Activated T-helper 17 cell treated with anti-CD3 and anti-CD28 coated beads, Interleukin-2, amount 50 U/mL, for 72 hours (primary cell): ENCODE measurements around the gene ACOT13. TPM values are rescaled to one million over a fixed set of nuclear protein-coding genes. Genes with fewer than 3 reads are reported as not detected.
A peak's percentile ranks its signal among the peaks of the same experiment; 100 is the strongest.
"Not testable (repeated sequence)": the region's sequence is repeated elsewhere in the genome, so short reads cannot be mapped to it uniquely, and the experiment has no call there.

Experiments used
- ATAC-seq: fragments of 150-1000 bp; cut with Tn5 transposase; replicated peaks from 2 replicates; pipeline ENCODE4 v1.10.0; 2021; ENCODE audit warnings: mild to moderate bottlenecking, moderate library complexity
- H3K27ac Mint-ChIP-seq: one replicate; pipeline ENCODE4 v1.8.0; 2022; ENCODE audit warnings: mixed read lengths
- H3K27me3 Mint-ChIP-seq: one replicate; pipeline ENCODE4 v1.8.0; 2022; ENCODE audit warnings: mixed read lengths
- H3K36me3 Mint-ChIP-seq: one replicate; pipeline ENCODE4 v1.8.0; 2022; ENCODE audit warnings: low read depth, mild to moderate bottlenecking, mixed read lengths
- H3K4me1 Mint-ChIP-seq: one replicate; pipeline ENCODE4 v1.8.0; 2022; ENCODE audit warnings: mixed read lengths
- H3K4me3 Mint-ChIP-seq: one replicate; pipeline ENCODE4 v1.8.0; 2022; ENCODE audit warnings: mild to moderate bottlenecking, mixed read lengths
- H3K9me3 Mint-ChIP-seq: one replicate; pipeline ENCODE4 v1.8.0; 2022; ENCODE audit warnings: mixed read lengths
- total RNA-seq, 2 donors: library from RNA; stranded (reverse); gene quantifications; one replicate each; pipeline ENCODE4 v1.2.3, GENCODE V29; 2022

The ACOT13 gene
- total RNA-seq, 2 donors from 2014 or later: 19.2 to 23.5 TPM

- no peak overlapping the region for H3K27ac Mint-ChIP-seq
- H3K36me3 Mint-ChIP-seq: peaks cover 15% of the 10 kb centered on the region
- no peak for ATAC-seq
- peaks cover 26% of the 10 kb centered on the region for H3K4me1 Mint-ChIP-seq
- no peak overlapping the region for H3K4me3 Mint-ChIP-seq
- no peaks in the 10 kb centered on the region for H3K27me3 Mint-ChIP-seq
- H3K9me3 Mint-ChIP-seq: no peaks in the 10 kb centered on the region
These were observed 26.1 kb downstream of the ACOT13 start for GRCh38 chr6:24692848-24693592.

GRCh38 chr6:24694198-24694597, 27.3 kb downstream of the ACOT13 start:
- Mint-ChIP-seq H3K9me3 (no peaks in the 10 kb centered on the region), H3K4me3 (no peak overlapping the region)

GRCh38 chr6:24695635-24696034, 28.8 kb downstream of the ACOT13 start:
- not testable (repeated sequence) for H3K27me3 Mint-ChIP-seq, H3K9me3 Mint-ChIP-seq
- H3K27ac Mint-ChIP-seq: peak overlapping the region; percentile 72

More at GRCh38 chr6:24694198-24694597, 27.3 kb downstream of the ACOT13 start:
- H3K4me1 Mint-ChIP-seq: peaks cover 31% of the 10 kb centered on the region
- ATAC-seq: no peak
- H3K27ac Mint-ChIP-seq: no peak overlapping the region
- no peaks in the 10 kb centered on the region for H3K27me3 Mint-ChIP-seq
- peaks cover 15% of the 10 kb centered on the region for H3K36me3 Mint-ChIP-seq

GRCh38 chr6:24696097-24696496, 29.2 kb downstream of the ACOT13 start:
- Mint-ChIP-seq H3K36me3 (peaks cover 33% of the 10 kb centered on the region), H3K4me1 (peaks cover 31% of the 10 kb centered on the region), H3K27me3 (no peaks in the 10 kb centered on the region), H3K9me3 (no peaks in the 10 kb centered on the region), H3K4me3 (peak overlapping the region; percentile 61), H3K27ac (peak overlapping the region; percentile 72)
- peak; percentile 55 for ATAC-seq

More at GRCh38 chr6:24695635-24696034, 28.8 kb downstream of the ACOT13 start:
- peaks cover 29% of the 10 kb centered on the region for H3K36me3 Mint-ChIP-seq
- H3K4me1 Mint-ChIP-seq: peaks cover 31% of the 10 kb centered on the region
- peak overlapping the region; percentile 61 for H3K4me3 Mint-ChIP-seq
- ATAC-seq: peak; percentile 30

- peak overlapping the region; percentile 86 for H3K27ac Mint-ChIP-seq
- H3K4me3 Mint-ChIP-seq: peak overlapping the region; percentile 53
- peaks cover 38% of the 10 kb centered on the region for H3K4me1 Mint-ChIP-seq
- H3K36me3 Mint-ChIP-seq: peaks cover 68% of the 10 kb centered on the region
- no peaks in the 10 kb centered on the region for H3K9me3 Mint-ChIP-seq
- ATAC-seq: peak; percentile 92
- H3K27me3 Mint-ChIP-seq: no peaks in the 10 kb centered on the region
These were observed 32.9 kb downstream of the ACOT13 start for GRCh38 chr6:24699521-24700359.

GRCh38 chr6:24702720-24703282, 35.9 kb downstream of the ACOT13 start:
- Mint-ChIP-seq H3K4me1 (peaks cover 38% of the 10 kb centered on the region), H3K4me3 (no peak overlapping the region), H3K27me3 (no peaks in the 10 kb centered on the region), H3K27ac (peak overlapping the region; percentile 86), H3K36me3 (peaks cover 95% of the 10 kb centered on the region), H3K9me3 (no peaks in the 10 kb centered on the region)
- no peak for ATAC-seq

GRCh38 chr6:24704468-24704867, 37.6 kb downstream of the ACOT13 start:
- Mint-ChIP-seq H3K4me3 (no peak overlapping the region), H3K9me3 (no peaks in the 10 kb centered on the region), H3K36me3 (peaks cover 98% of the 10 kb centered on the region), H3K27ac (no peak overlapping the region), H3K27me3 (no peaks in the 10 kb centered on the region), H3K4me1 (peaks cover 36% of the 10 kb centered on the region)
- no peak for ATAC-seq

GRCh38 chr6:24708612-24709011, 41.7 kb downstream of the ACOT13 start:
- Mint-ChIP-seq H3K27me3 (no peaks in the 10 kb centered on the region), H3K9me3 (no peaks in the 10 kb centered on the region), H3K4me1 (peaks cover 39% of the 10 kb centered on the region), H3K36me3 (peaks cover 100% of the 10 kb centered on the region), H3K4me3 (no peak overlapping the region), H3K27ac (no peak overlapping the region)
- ATAC-seq: no peak

GRCh38 chr6:24709014-24709711, 42.3 kb downstream of the ACOT13 start:
- no peaks in the 10 kb centered on the region for H3K27me3 Mint-ChIP-seq
- H3K4me3 Mint-ChIP-seq: no peak overlapping the region
- H3K4me1 Mint-ChIP-seq: peaks cover 40% of the 10 kb centered on the region
- peaks cover 100% of the 10 kb centered on the region for H3K36me3 Mint-ChIP-seq
- no peak overlapping the region for H3K27ac Mint-ChIP-seq
- H3K9me3 Mint-ChIP-seq: no peaks in the 10 kb centered on the region
- ATAC-seq: no peak

GRCh38 chr6:24710519-24711303, 43.8 kb downstream of the ACOT13 start:
- no peaks in the 10 kb centered on the region for H3K9me3 Mint-ChIP-seq
- H3K27me3 Mint-ChIP-seq: no peaks in the 10 kb centered on the region
- peak; percentile 59 for ATAC-seq
- peaks cover 100% of the 10 kb centered on the region for H3K36me3 Mint-ChIP-seq
- H3K4me3 Mint-ChIP-seq: peak overlapping the region; percentile 47
- peaks cover 40% of the 10 kb centered on the region for H3K4me1 Mint-ChIP-seq
- peak overlapping the region; percentile 73 for H3K27ac Mint-ChIP-seq

GRCh38 chr6:24716602-24717148, 49.8 kb downstream of the ACOT13 start:
- ATAC-seq, H3K9me3 Mint-ChIP-seq, H3K27me3 Mint-ChIP-seq: not testable (repeated sequence)
- Mint-ChIP-seq H3K4me3 (peak overlapping the region; percentile 79), H3K27ac (peak overlapping the region; percentile 46), H3K4me1 (peaks cover 31% of the 10 kb centered on the region), H3K36me3 (peaks cover 97% of the 10 kb centered on the region)

- ATAC-seq: no peak
- H3K27ac Mint-ChIP-seq: peak overlapping the region; percentile 99
- H3K36me3 Mint-ChIP-seq: peaks cover 78% of the 10 kb centered on the region
- H3K4me1 Mint-ChIP-seq: peaks cover 22% of the 10 kb centered on the region
- peak overlapping the region; percentile 79 for H3K4me3 Mint-ChIP-seq
- H3K9me3 Mint-ChIP-seq: no peaks in the 10 kb centered on the region
- H3K27me3 Mint-ChIP-seq: no peaks in the 10 kb centered on the region
These were observed 51.7 kb downstream of the ACOT13 start for GRCh38 chr6:24718449-24719124.
